HepG2 (cell line): Measurements from ENCODE around the gene PPP1R12B. TPM values are rescaled to one million over a fixed set of nuclear protein-coding genes. Genes with fewer than 3 reads are reported as not detected.

ENCODE experiments used
- ATAC-seq: fragments of 200-7000 bp; cut with Tn5 transposase; 3 replicates; pipeline ENCODE4 v1.9.1; 2020; ENCODE audit warnings: mild to moderate bottlenecking, moderate library complexity
- BruUV-seq: library from RNA; stranded (reverse); fragments of 400-500 nt; replicated peaks from 2 replicates; lab custom pipeline; 2021; lab: Mats Ljungman, UMichigan
- CTCF ChIA-PET: fragments of 300-600 bp; formaldehyde crosslinking; extraction: SDS; loops from one replicate; lab custom pipeline; 2021; ENCODE audit warnings: low total read pairs, inconsistent platforms, low intra/inter-chr PET ratio; lab: Yijun Ruan, JAX
- POLR2A ChIA-PET: fragments of 350-600 bp; sonication (Branson Sonifier 250); formaldehyde crosslinking; loops from one replicate; lab custom pipeline; 2020; ENCODE audit warnings: antibody characterized with exemption, inconsistent platforms; lab: Yijun Ruan, JAX
- DNase-seq: peaks from one replicate; pipeline ENCODE4 v3.0.0-alpha.2; 2015; ENCODE audit warnings: low spot score
- FAIRE-seq: peaks from 3 replicates; lab custom pipeline; 2011; peaks lifted over from hg19 to GRCh38; lab: Jason Lieb, UNC
- H2AFZ ChIP-seq: one replicate; pipeline ENCODE4 v1.6.1; 2011; ENCODE audit warnings: low read length, inconsistent platforms
- H3K27ac ChIP-seq: fragments of 300-600 bp; 3 replicates; pipeline ENCODE4 v1.8.0; 2011; ENCODE audit warnings: mixed run types, mild to moderate bottlenecking, mixed read lengths, low read length, inconsistent platforms; ENCODE audit not compliant: insufficient read depth; ENCODE audit errors: extremely low read length
- H3K27me3 ChIP-seq, 2 experiments: fragments of 200-600 bp in 1 of 2; 2 replicates in 1 of 2; 3 replicates in 1 of 2; pipeline versions ENCODE4 v1.6.0 to v1.8.0; 2011; ENCODE audit warnings: low read length in 2 of 2, mild to moderate bottlenecking in 2 of 2, moderate library complexity in 2 of 2, inconsistent platforms in 1 of 2; ENCODE audit not compliant: insufficient read depth in 2 of 2, control insufficient read depth in 1 of 2
- H3K36me3 ChIP-seq, 2 experiments: fragments of 200-600 bp in 1 of 2; replicated peaks in 1 of 2; 2 replicates in 1 of 2; 3 replicates in 1 of 2; pipeline versions ENCODE4 v1.5.1 to v1.8.0; 2011; ENCODE audit warnings: low read length in 2 of 2, inconsistent platforms in 1 of 2; ENCODE audit not compliant: insufficient read depth in 2 of 2, control insufficient read depth in 1 of 2
- H3K4me1 ChIP-seq: 2 replicates; pipeline ENCODE4 v1.5.1; 2012; ENCODE audit warnings: low read length, inconsistent platforms; ENCODE audit not compliant: insufficient read depth
- H3K4me2 ChIP-seq: 2 replicates; pipeline ENCODE4 v1.6.0; 2011; ENCODE audit warnings: low read depth, low read length, inconsistent platforms
- H3K4me3 ChIP-seq, 3 experiments: fragments of 200-600 bp in 1 of 3; sonication (generic), shearing (Covaris generic) in 1 of 3; replicated peaks in 1 of 3; 2 replicates each; pipeline ENCODE4 v1.5.1; 2011 to 2016; ENCODE audit warnings: low read length in 3 of 3, inconsistent platforms in 2 of 3, low read depth in 2 of 3, mild to moderate bottlenecking in 2 of 3, control low read depth in 1 of 3, mixed read lengths in 1 of 3; ENCODE audit not compliant: insufficient read depth in 1 of 3
- H3K79me2 ChIP-seq: one replicate; pipeline ENCODE4 v1.6.1; 2011; ENCODE audit warnings: low read length, inconsistent platforms; ENCODE audit not compliant: insufficient read depth
- H3K9ac ChIP-seq: 2 replicates; pipeline ENCODE4 v1.6.0; 2011; ENCODE audit warnings: mild to moderate bottlenecking, low read depth, low read length, inconsistent platforms; ENCODE audit not compliant: insufficient read depth
- H3K9me3 ChIP-seq: 2 replicates; pipeline ENCODE4 v1.5.1; 2012; ENCODE audit warnings: mild to moderate bottlenecking, low read length
- H4K20me1 ChIP-seq: 2 replicates; pipeline ENCODE4 v1.6.0; 2011; ENCODE audit warnings: inconsistent platforms, mild to moderate bottlenecking, low read length, moderate library complexity; ENCODE audit not compliant: insufficient read depth
- FOXP1 ChIP-seq, 2 experiments: fragments of 450-650 bp in 1 of 2; IDR thresholded peaks; 2 replicates each; pipeline ENCODE4 v1.6.1; 2017 to 2018; ENCODE audit warnings: antibody characterized with exemption in 1 of 2
- GLMP ChIP-seq: sonication (generic); formaldehyde crosslinking; IDR thresholded peaks from 2 replicates; pipeline ENCODE4 v1.9.0; 2021; ENCODE audit warnings: missing genetic modification reagents, mild to moderate bottlenecking, borderline replicate concordance
- MLX ChIP-seq: IDR thresholded peaks from 2 replicates; pipeline ENCODE4 v1.6.1; 2016
- ONECUT2 ChIP-seq: sonication (generic); formaldehyde crosslinking; IDR thresholded peaks from 2 replicates; pipeline ENCODE4 v1.4.0; 2020; ENCODE audit warnings: missing genetic modification reagents
- PRPF4 ChIP-seq: fragments of 200-400 bp; formaldehyde crosslinking; IDR thresholded peaks from 2 replicates; pipeline ENCODE4 v1.6.1; 2016; ENCODE audit warnings: low read length, low read depth; ENCODE audit not compliant: poor library complexity, severe bottlenecking
- RNF219 ChIP-seq: sonication (generic); formaldehyde crosslinking; IDR thresholded peaks from 2 replicates; pipeline ENCODE4 v1.5.0; 2020; ENCODE audit warnings: mild to moderate bottlenecking, missing genetic modification reagents
- SP5 ChIP-seq: IDR thresholded peaks from 2 replicates; pipeline ENCODE4 v1.6.1; 2016; ENCODE audit warnings: low read depth, borderline replicate concordance
- TMF1 ChIP-seq: sonication (generic); formaldehyde crosslinking; IDR thresholded peaks from 2 replicates; pipeline ENCODE4 v1.8.1; 2022; ENCODE audit warnings: low read depth, missing genetic modification reagents
- WGBS: methylation state at CpG from one replicate; pipeline ENCODE4 v1.1.6; 2017; ENCODE audit warnings: low lambda C conversion rate; 5-methylcytosine and 5-hydroxymethylcytosine counted together
- in situ Hi-C: cut with HindIII; loops from 2 replicates; pipeline ENCODE4 v1.10.0; 2017; ENCODE audit warnings: low pct_unique_long_range_greater_than_20kb; ENCODE audit not compliant: extremely low pct_ligation_motif_present
- intact Hi-C: fragments of 100-400 bp; cut with micrococcal nuclease; formaldehyde crosslinking; loops from one replicate; pipeline ENCODE4 v1.10.0; 2022; ENCODE audit not compliant: unreplicated experiment
- polyA plus RNA-seq, 8 experiments: library from polyadenylated mRNA; depleted of rRNA in 3 of 8; stranded (reverse) in 7 of 8; unstranded in 1 of 8; fragments of >200 nt; fragmentation: Illumina TruSeq in 4 of 8; extraction: Trizol in 4 of 8; gene quantifications; 2 replicates each; pipeline versions ENCODE4 v1.2.1 to v1.2.3, GENCODE V29; 2011 to 2016; ENCODE audit warnings: low read depth in 4 of 8, missing spikeins in 1 of 8, mixed read lengths in 1 of 8; ENCODE audit not compliant: insufficient read depth in 1 of 8
- total RNA-seq, 5 experiments: library from RNA; depleted of rRNA; stranded (reverse); fragments of >200 nt; fragmentation: Illumina TruSeq; extraction: Trizol; gene quantifications; 2 replicates each; pipeline ENCODE4 v1.2.3, GENCODE V29; 2016; ENCODE audit warnings: low read depth in 1 of 5

PPP1R12B gene
- total and polyA plus RNA-seq, 2 of the 13 experiments (the other 11 are each of a cell fraction or from before 2014, with no cell fraction given) = 12.0 to 13.6 TPM

GRCh38 chr1:202434059-202434458, 85.6 kb downstream of the PPP1R12B start (continued):
- TF ChIP-seq RNF219 (CRISPR knock-in tag) (no peak), SP5 (no peak), TMF1 (no peak)

GRCh38 chr1:202438393-202439174, 90.1 kb downstream of the PPP1R12B start:
- intact Hi-C loops (loop anchor here (10.0 kb wide), 1 partner anchor 94 kb away; the partner anchor contains the start of genes PPP1R12B and UBE2T), in situ Hi-C loops (no loop called here)
- Histone ChIP-seq H3K27ac (no peak overlapping the region), H3K79me2 (no peaks in the 10 kb centered on the region), H3K4me3 (no peak overlapping the region), H3K36me3 (peaks cover 3 to 33% of the 10 kb centered on the region in 2 experiments; a peak in 3 of 5 replicates), H3K9ac (no peak overlapping the region), H2AFZ (no peak overlapping the region), H3K4me2 (no peak overlapping the region), H3K27me3 (no peaks in the 10 kb centered on the region), H3K4me1 (peaks cover 6% of the 10 kb centered on the region), H3K9me3 (no peaks in the 10 kb centered on the region), H4K20me1 (no peaks in the 10 kb centered on the region)
- no TSS peak for BruUV-seq
- 98% methylated on average over 20 of the region's 37 CpGs for WGBS
- FAIRE-seq (no peak), ATAC-seq (no peak; the same call in 2 of the 3 replicates), DNase-seq (no peak)
- no peak for TF ChIP-seq GLMP (CRISPR knock-in tag)
- TF ChIP-seq ONECUT2 = no peak
- no peak for TF ChIP-seq PRPF4
- no peak for TF ChIP-seq FOXP1 (IDR thresholded peaks at IDR 0.05)
- no peak for TF ChIP-seq FOXP1 (CRISPR knock-in tag; IDR thresholded peaks at IDR 0.05)
- TF ChIP-seq MLX (CRISPR knock-in tag) = no peak
- CTCF ChIA-PET = no interaction called here
- POLR2A ChIA-PET = no interaction called here
